ENCODE measurements around the gene AKT2.
"Not testable (repeated sequence)": the region's sequence is repeated elsewhere in the genome, so short reads cannot be mapped to it uniquely, and the experiment has no call there.

AKT2 gene

GRCh38 chr19:40284501-40285352 is at the start of gene AKT2:
TSS of gene AKT2 (minus strand) at chr19:40285345. CDS start at chr19:40265267, 20,078 bp downstream.
- DNase-seq (ENCODE audit: low read depth in 2 of 2): peak; percentile 62 to 69

- DNase-seq (ENCODE audit: low read depth in 2 of 2): not testable (repeated sequence)
These were observed 47.9 kb upstream of the AKT2 start for GRCh38 chr19:40333083-40333482.

- DNase-seq (ENCODE audit: low read depth in 2 of 2): no peak
These were observed 47.5 kb upstream of the AKT2 start for GRCh38 chr19:40332669-40333068.

GRCh38 chr19:40331052-40331451 is 45.9 kb upstream of the AKT2 start:
- no peak for DNase-seq (ENCODE audit: low read depth in 2 of 2)

- DNase-seq (ENCODE audit: low read depth in 2 of 2): no peak
These were observed 41.1 kb upstream of the AKT2 start for GRCh38 chr19:40326201-40326600.

GRCh38 chr19:40323705-40324104 is 38.6 kb upstream of the AKT2 start:
- DNase-seq (ENCODE audit: low read depth in 2 of 2): no peak

GRCh38 chr19:40322951-40323615 is 37.9 kb upstream of the AKT2 start:
- DNase-seq (ENCODE audit: low read depth in 2 of 2): no peak

- DNase-seq (ENCODE audit: low read depth in 2 of 2): no peak
These were observed 37.1 kb upstream of the AKT2 start for GRCh38 chr19:40322271-40322610.

GRCh38 chr19:40321566-40322270 is 36.6 kb upstream of the AKT2 start:
- no peak for DNase-seq (ENCODE audit: low read depth in 2 of 2)

GRCh38 chr19:40321076-40321475 is 35.9 kb upstream of the AKT2 start:
- DNase-seq (ENCODE audit: low read depth in 2 of 2): no peak

- no peak for DNase-seq (ENCODE audit: low read depth in 2 of 2)
These were observed 35.4 kb upstream of the AKT2 start for GRCh38 chr19:40320558-40320935.

- no peak for DNase-seq (ENCODE audit: low read depth in 2 of 2)
These were observed 32.2 kb upstream of the AKT2 start for GRCh38 chr19:40317338-40317737.

- DNase-seq (ENCODE audit: low read depth in 2 of 2): no peak
These were observed 30.8 kb upstream of the AKT2 start for GRCh38 chr19:40315812-40316470.

GRCh38 chr19:40314656-40315055 is 29.5 kb upstream of the AKT2 start:
- no peak for DNase-seq (ENCODE audit: low read depth in 2 of 2)

GRCh38 chr19:40313229-40313983 is 28.3 kb upstream of the AKT2 start:
- no peak for DNase-seq (ENCODE audit: low read depth in 2 of 2)

GRCh38 chr19:40312533-40312932 is 27.4 kb upstream of the AKT2 start:
- no peak for DNase-seq (ENCODE audit: low read depth in 2 of 2)

GRCh38 chr19:40309666-40310065 is 24.5 kb upstream of the AKT2 start:
- no peak for DNase-seq (ENCODE audit: low read depth in 2 of 2)

- DNase-seq (ENCODE audit: low read depth in 2 of 2): peak; percentile 52 to 56
These were observed 20.3 kb upstream of the AKT2 start for GRCh38 chr19:40305403-40305802.

- no peak for DNase-seq (ENCODE audit: low read depth in 2 of 2)
These were observed 19.2 kb upstream of the AKT2 start for GRCh38 chr19:40304306-40304705.

GRCh38 chr19:40303765-40304164 is 18.6 kb upstream of the AKT2 start:
- no peak for DNase-seq (ENCODE audit: low read depth in 2 of 2)

GRCh38 chr19:40302224-40303011 is 17.3 kb upstream of the AKT2 start:
- no peak for DNase-seq (ENCODE audit: low read depth in 2 of 2)

All from stimulated activated CD8-positive, alpha-beta memory T cell treated with anti-CD3 and anti-CD28 coated beads, Interleukin-2, amount 100 ng/mL, for 48 hours (primary cell).